C4-2B (cell line): Measurements from ENCODE around the gene NHSL2.

Experiments used
- ZFX ChIP-seq: fragments of 450-650 bp; IDR thresholded peaks from 2 replicates; pipeline ENCODE4 v1.6.1; 2017
- TF ChIP-seq, protein P1 (sequence below): fragments of 450-650 bp; conservative IDR thresholded peaks from 2 replicates; pipeline ENCODE4 v1.5.1; 2017; ENCODE audit warnings: mild to moderate bottlenecking

DNA sequence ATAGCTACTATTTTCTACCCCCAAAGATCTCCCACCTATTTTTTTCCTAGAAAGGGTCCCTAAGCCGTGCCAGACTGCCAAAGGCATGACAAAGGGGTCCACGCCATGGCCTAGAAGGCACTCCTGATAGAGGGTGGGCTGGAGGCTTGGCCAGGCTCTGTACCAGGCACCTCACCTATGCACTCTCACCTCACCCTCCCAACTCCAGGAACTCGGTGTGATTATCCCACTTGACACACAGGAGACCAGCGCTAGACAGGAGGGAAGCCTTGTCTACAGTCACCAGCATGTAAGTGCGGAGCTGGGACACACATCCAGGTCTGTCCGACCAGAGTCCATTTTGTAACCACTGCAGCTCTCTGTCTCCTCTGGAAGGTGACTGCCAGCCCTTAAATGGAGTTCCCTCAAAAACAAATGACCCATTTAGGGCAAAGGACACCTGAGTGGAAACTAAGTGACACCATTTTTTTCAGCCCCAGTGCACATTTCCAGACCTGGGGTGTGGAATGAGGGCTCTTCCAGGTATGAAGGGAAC, 114.7 kb downstream of the NHSL2 start:
- TF ChIP-seq, protein P1, sequence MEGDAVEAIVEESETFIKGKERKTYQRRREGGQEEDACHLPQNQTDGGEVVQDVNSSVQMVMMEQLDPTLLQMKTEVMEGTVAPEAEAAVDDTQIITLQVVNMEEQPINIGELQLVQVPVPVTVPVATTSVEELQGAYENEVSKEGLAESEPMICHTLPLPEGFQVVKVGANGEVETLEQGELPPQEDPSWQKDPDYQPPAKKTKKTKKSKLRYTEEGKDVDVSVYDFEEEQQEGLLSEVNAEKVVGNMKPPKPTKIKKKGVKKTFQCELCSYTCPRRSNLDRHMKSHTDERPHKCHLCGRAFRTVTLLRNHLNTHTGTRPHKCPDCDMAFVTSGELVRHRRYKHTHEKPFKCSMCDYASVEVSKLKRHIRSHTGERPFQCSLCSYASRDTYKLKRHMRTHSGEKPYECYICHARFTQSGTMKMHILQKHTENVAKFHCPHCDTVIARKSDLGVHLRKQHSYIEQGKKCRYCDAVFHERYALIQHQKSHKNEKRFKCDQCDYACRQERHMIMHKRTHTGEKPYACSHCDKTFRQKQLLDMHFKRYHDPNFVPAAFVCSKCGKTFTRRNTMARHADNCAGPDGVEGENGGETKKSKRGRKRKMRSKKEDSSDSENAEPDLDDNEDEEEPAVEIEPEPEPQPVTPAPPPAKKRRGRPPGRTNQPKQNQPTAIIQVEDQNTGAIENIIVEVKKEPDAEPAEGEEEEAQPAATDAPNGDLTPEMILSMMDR = no peak
- no peak for TF ChIP-seq ZFX
